OCI-M2 (cell line): Measurements from ENCODE around the gene RRM2.
"Not testable (repeated sequence)": the region's sequence is repeated elsewhere in the genome, so short reads cannot be mapped to it uniquely, and the experiment has no call there.

Source experiments
- DNase-seq: peaks from one replicate; lab custom pipeline; 2025; ENCODE audit not compliant: unreplicated experiment; lab: John Stamatoyannopoulos, UW

Gene RRM2

DNA sequence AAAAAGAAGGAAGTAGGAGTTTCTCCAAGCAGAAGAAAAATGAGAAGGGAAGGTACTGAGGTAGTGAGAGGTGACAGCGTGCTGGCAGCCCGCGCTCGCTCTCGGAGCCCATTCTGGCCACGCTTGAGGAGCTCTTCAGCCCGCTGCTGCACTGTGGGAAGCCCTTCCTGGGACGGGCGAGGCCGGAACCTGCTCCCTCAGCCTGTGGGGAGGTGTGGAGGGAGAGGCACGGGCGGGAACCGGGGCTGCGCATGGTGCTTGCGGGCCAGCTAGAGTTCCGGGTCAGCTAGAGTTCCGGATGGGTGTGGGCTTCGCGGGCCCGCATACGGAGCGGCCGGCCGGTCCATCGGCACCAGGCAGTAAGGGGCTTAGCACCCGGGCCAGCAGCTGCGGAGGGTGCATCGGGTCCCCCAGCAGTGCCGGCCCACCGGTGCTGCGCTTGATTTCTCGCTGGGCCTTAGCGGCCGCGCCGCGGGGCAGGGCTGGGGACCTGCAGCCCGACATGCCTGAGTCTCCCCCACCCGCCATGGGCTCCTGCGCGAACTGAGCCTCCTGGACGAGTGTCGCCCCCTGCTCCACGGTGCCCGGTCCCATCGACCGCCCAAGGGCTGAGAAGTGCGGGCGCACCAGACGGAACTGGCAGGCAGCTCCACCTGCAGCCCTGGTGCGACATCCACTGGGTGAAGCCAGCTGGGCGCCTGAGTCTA lies 31.2 kb upstream of the RRM2 start:
- no peak for DNase-seq

DNA sequence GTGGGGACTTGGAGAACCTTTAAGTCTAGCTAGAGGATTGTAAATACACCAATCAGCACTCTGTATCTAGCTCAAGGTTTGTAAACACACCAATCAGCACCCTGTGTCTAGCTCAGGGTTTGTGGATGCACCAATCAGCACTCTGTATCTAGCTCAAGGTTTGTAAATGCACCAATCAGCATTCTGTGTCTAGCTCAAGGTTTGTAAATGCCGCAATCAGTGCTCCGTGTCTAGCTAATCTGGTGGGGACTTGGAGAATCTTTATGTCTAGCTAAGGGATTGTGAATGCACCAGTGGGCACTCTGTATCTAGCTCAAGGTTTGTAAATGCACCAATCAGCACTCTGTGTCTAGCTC lies 30.7 kb upstream of the RRM2 start:
- not testable (repeated sequence) for DNase-seq

- no peak for DNase-seq
Observed at GRCh38 chr2:10094271-10094814, 28.2 kb upstream of the RRM2 start.

- DNase-seq = no peak
Observed at GRCh38 chr2:10095175-10095574, 27.4 kb upstream of the RRM2 start.

- DNase-seq = no peak
Observed at GRCh38 chr2:10096641-10097040, 25.9 kb upstream of the RRM2 start.

DNA sequence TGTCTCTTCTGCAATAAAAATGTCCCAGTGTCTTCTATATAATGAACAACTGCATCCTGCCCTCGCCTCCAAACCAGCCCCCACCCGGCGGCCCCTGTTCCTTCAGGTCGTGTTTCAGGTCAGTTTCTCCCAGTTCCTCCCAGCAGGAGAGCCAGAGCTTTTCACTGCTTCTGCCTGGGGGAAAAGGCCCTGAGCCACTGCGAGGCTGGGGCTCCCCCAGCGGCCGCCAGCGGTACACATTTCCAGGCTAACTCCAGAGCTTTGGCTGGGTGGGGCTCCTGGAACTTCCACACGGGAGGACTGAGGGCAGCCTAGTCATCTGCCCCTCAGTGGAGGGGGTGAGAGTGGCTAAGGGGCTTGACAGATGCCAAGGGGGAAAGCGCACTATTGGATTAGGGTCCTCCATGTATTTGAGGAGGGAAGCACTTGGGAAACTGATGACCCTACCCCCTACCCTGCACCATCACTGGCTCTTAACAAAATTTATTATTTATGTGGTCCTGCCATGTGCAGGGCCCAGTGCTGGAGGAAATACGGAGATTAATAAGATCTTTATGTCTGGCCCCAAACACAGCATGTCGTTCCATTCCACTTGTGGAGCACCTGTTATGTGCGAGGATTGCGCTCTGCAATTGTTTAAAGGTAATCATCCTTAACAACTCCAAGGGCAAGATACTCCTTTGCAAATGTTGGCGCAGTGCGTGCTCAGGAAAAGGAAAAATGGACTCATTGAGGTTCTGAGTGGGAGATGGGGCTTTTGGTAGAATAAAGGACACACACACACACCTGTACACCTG lies 25.0 kb upstream of the RRM2 start:
- DNase-seq = no peak

DNA sequence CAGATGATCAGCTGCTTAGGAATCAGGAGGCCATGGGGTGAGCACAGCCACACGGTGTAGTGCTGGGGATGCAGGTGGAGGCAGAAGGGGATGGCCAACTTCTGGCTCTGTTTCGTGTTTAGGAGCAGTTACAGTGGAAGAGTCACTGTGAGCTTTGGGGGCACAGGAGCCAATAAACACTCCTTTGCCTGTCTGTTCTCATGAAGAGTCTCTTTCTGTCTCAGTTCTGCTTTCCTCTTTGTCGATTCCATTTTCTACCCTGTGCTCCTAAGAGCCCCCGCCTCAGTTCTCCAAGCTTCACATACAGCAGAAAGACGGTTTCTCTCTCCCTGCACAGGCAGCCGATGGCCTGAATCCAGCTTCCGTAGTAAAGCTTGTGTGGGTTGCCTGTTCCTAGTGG lies 21.0 kb upstream of the RRM2 start:
- DNase-seq = no peak

GRCh38 chr2:10103179-10103578 lies 19.4 kb upstream of the RRM2 start:
- no peak for DNase-seq

DNA sequence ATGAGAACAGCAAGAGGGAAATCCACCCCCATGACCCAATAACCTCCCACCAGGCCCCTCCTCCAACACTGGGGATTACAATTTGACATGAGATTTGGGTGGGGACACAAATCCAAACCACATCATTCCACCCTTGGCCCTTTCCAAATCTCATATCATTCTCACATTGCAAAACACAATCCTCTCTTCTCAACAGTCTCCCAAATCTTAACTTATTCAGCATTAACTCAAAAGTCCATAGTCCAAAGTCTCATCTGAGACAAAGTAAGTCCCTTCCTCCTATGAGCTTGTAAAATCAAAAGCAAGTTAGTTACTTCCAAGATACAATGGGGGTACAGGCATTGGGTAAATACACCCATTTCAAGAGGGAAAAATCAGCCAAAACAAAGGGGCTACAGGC lies 17.6 kb upstream of the RRM2 start:
- not testable (repeated sequence) for DNase-seq

- DNase-seq = no peak
Observed at GRCh38 chr2:10109311-10109710, 13.2 kb upstream of the RRM2 start.

GRCh38 chr2:10119027-10119325 lies 3.6 kb upstream of the RRM2 start:
- DNase-seq = no peak

DNA sequence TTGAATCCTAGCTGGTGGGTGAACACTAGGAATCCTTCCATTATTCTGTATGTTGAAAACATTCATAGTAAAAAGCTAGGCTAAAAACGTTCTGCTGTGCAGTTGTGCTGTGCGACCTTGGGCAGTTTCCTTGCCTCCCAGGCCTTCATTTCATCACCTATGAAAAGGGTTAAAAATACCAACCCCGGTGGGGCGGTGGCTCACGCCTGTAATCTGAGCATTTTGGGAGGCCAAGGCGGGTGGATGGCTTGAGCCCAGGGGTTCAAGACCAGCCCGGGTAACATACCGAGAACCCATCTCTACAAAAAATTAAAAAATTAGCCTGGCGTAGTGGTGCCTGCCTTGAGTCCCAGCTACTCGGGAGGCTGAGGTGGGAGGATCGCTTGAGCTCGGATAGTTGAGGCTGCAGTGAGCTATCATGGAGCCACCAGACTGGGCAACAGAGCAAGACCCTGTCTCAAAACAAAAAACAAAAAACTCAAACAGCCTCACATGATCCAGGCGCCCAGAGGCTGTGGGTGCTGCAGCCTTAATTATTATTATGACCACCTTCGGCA lies 2.9 kb upstream of the RRM2 start:
- DNase-seq = no peak

- peak; percentile 61 for DNase-seq
Observed at GRCh38 chr2:10120158-10120876, 2.2 kb upstream of the RRM2 start.

DNA sequence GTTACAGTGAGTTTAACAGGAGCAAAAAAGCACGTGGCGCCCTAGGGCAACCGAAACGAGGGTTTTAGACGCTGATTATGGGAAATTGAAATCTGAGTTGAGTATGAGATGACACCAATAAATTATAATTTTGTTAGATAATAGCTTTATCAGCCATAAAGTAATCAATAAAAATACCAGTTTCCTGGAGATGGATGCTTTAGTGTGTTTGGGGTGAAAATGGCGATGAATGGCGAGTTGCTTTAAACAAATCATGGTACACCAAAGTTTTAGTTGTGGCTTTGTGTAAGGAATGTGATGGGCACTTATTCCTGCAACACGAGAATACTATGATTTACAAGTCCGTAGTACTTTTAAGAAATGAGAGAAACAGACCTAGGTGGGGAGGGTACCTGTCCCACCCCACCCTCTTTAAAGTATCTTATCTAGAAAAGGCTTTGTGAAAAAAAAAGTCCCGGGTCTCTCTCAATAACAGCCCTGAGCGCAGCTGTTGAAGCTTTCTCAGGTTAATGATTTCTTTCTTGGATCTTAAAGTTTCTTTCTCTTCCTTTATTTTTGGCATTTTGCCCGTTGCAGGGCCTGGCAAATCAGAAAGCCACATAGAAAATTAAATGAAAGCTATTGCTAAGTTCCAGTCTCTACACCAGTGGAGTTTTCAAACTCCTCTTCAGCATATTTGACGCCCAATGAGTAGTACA lies 1.5 kb upstream of the RRM2 start:
- no peak for DNase-seq

DNA sequence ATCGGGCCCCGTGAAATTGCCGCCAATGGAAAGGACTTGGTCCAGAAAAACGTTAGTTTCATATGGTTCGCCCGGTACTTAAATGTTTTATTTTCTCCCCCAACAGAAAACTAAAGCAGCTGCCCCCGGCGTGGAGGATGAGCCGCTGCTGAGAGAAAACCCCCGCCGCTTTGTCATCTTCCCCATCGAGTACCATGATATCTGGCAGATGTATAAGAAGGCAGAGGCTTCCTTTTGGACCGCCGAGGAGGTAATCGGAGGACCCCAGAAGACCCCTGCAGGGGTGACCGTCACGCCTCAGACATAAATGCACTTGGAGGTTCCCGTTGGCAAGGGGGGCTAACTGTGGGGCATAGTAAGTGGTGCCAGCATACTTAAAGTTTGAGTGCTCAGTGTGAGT lies 742 bp downstream of the RRM2 start:
- no peak for DNase-seq

DNA sequence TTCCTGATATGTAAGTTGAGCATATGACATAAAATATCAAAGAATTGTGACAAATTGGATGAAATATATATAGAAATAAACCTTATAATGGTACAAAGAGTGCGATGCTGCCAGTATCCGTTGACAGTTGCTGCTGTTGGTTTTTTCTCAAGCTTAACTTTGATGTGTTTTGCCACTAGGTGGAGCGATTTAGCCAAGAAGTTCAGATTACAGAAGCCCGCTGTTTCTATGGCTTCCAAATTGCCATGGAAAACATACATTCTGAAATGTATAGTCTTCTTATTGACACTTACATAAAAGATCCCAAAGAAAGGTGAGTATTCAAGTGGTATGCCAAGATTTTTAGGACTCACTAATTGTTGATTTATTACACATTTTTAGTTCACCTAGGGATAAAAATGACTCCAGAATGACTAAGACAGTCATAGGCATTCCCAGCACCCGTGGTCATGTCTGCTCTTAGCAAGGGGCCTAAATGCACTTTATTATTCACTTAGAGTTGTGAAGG lies 2.1 kb downstream of the RRM2 start:
- peak; percentile 2 for DNase-seq

- no peak for DNase-seq
Observed at GRCh38 chr2:10125842-10126631, 3.5 kb downstream of the RRM2 start.

DNA sequence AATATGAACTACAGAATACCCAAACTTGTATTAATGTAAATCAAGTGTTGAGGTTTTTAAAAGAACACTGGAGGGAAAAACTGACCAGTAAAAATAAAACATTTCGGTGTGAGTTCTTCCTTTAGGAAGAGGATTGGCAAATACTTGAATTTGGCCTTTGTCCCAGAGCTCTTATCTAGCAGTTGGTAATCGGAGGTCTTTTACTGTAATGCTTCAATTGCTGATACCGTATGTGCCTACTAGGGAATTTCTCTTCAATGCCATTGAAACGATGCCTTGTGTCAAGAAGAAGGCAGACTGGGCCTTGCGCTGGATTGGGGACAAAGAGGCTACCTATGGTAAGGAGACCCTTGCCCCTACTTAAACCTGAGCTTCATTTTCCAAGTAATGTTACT lies 4.1 kb downstream of the RRM2 start:
- DNase-seq = no peak

DNA sequence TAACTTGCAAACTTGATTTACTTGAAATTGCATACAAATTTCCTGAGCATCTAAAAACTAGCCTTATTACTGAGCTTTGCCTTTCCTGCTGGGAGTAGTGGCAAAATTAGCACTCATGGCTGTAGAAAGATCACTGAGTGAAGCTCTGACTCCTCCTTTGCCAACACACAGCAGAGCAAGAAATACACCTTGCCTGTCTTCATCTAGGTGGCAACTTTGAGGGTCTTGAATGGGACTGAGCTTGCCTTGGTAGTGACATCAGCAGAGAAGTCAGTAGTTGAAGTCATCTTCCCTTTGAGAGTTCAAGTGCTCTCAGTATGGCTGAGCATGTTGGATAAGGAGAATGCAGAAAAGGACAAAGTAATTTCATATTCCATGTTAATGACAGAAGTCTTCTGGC lies 5.9 kb downstream of the RRM2 start:
- DNase-seq = no peak

GRCh38 chr2:10129490-10129889 lies 7.0 kb downstream of the RRM2 start:
- DNase-seq = no peak
